Spleen (tissue), 11 donors: ENCODE results near the gene DOCK10. TPM values are rescaled to one million over a fixed set of nuclear protein-coding genes. Genes with fewer than 3 reads are reported as not detected.

Experiments used
- DNase-seq: peaks from one replicate; pipeline ENCODE4 v3.0.0-alpha.2; 2020
- H3K27ac ChIP-seq, 8 donors: fragments of 200-600 bp; sonication (generic) in 7 of 8; 1 replicate in 4 of 8; 2 replicates in 4 of 8; pipeline versions ENCODE4 v1.5.0 to v1.8.0; 2016 to 2021; ENCODE audit warnings: inconsistent platforms in 4 of 8, mild to moderate bottlenecking in 4 of 8, moderate library complexity in 1 of 8
- H3K27me3 ChIP-seq, 7 donors: fragments of 200-600 bp; sonication (generic) in 6 of 7; replicated peaks in 1 of 7; 1 replicate in 4 of 7; 2 replicates in 3 of 7; pipeline versions ENCODE4 v1.5.0 to v1.8.0; 2016 to 2021; ENCODE audit warnings: inconsistent platforms in 3 of 7, mild to moderate bottlenecking in 1 of 7
- H3K36me3 ChIP-seq, 6 donors: fragments of 200-600 bp; sonication (generic) in 5 of 6; 1 replicate in 4 of 6; 2 replicates in 2 of 6; pipeline versions ENCODE4 v1.5.0 to v1.8.0; 2016 to 2021; ENCODE audit warnings: inconsistent platforms in 2 of 6
- H3K4me1 ChIP-seq, 6 donors: fragments of 200-600 bp; sonication (generic) in 5 of 6; 1 replicate in 3 of 6; 2 replicates in 3 of 6; pipeline versions ENCODE4 v1.5.0 to v1.8.0; 2016 to 2021; ENCODE audit warnings: inconsistent platforms in 3 of 6
- H3K4me3 ChIP-seq, 8 donors: fragments of 200-600 bp; sonication (generic) in 7 of 8; 1 replicate in 4 of 8; 2 replicates in 4 of 8; pipeline versions ENCODE4 v1.5.0 to v1.8.0; 2016 to 2021; ENCODE audit warnings: inconsistent platforms in 4 of 8, mild to moderate bottlenecking in 4 of 8, moderate library complexity in 2 of 8
- H3K9me3 ChIP-seq, 8 donors: fragments of 200-600 bp; sonication (generic) in 7 of 8; 1 replicate in 4 of 8; 2 replicates in 4 of 8; pipeline versions ENCODE4 v1.5.0 to v1.8.0; 2016 to 2021; ENCODE audit warnings: inconsistent platforms in 4 of 8
- POLR2A ChIP-seq, 3 donors: fragments of 450-650 bp; IDR thresholded peaks; one replicate each; pipeline ENCODE4 v1.5.1; 2017; ENCODE audit warnings: antibody characterized with exemption in 3 of 3, mild to moderate bottlenecking in 1 of 3
- POLR2AphosphoS5 ChIP-seq, 3 donors: sonication (generic); formaldehyde crosslinking; IDR thresholded peaks; one replicate each; pipeline ENCODE4 v1.5.1; 2017; ENCODE audit warnings: antibody characterized with exemption in 3 of 3
- WGBS, 5 donors: extraction: QIAGEN DNeasy Blood & Tissue Kit in 3 of 5; methylation state at CpG; one replicate each; pipeline versions ENCODE4 v1.1.5 to v1.1.7; 2013 to 2018; 5-methylcytosine and 5-hydroxymethylcytosine counted together
- intact Hi-C: fragments of 100-400 bp; cut with DNase I; formaldehyde crosslinking; loops from one replicate; pipeline ENCODE4 v1.15.0; 2023; ENCODE audit warnings: low total_unique reads
- polyA plus RNA-seq, 3 donors: library from polyadenylated mRNA; stranded (reverse); fragments of 200-250 nt; gene quantifications; one replicate each; pipeline ENCODE4 v1.2.1, GENCODE V29; 2013
- total RNA-seq, 7 donors: library from RNA; depleted of rRNA in 3 of 7; stranded (reverse); fragments of >200 nt in 3 of 7; fragmentation: NEBNext Ultra II Directional in 4 of 7; extraction: Animal tissue kit (Norgen Biotek cat#: 25700) in 4 of 7; gene quantifications; one replicate each; pipeline versions ENCODE4 v1.1.0 to v1.2.1, GENCODE V29; 2016 to 2021
- TF ChIP-seq, protein P1 (sequence below), 11 experiments: fragments of 200-600 bp in 7 of 11; fragments of 450-650 bp in 4 of 11; sonication (generic) in 4 of 11; IDR thresholded peaks in 8 of 11; conservative IDR thresholded peaks in 3 of 11; 1 replicate in 7 of 11; 2 replicates in 4 of 11; pipeline versions ENCODE4 v1.4.0 to v1.8.0; 2016 to 2021; ENCODE audit warnings: antibody characterized with exemption in 11 of 11, inconsistent platforms in 4 of 11, mild to moderate bottlenecking in 1 of 11
- donor health status: healthy with polysubstance abuse.
- donor health status: DM: no; HTN: no; CAD: no; lungs with moderate emphysema.
- donor health status: DM: no; HTN: no; CAD: no.
- donor health status: Bipolar disorder and iron deficiency.
- donor health status: healthy.
- donor health status: DM: no; HTN: no; CAD: no.
- donor health status: DM: yes; HTN: yes; CAD: no.

Gene DOCK10
- total and polyA plus RNA-seq, 10 donors, result 12.5 to 203 (median 158) TPM

DNA sequence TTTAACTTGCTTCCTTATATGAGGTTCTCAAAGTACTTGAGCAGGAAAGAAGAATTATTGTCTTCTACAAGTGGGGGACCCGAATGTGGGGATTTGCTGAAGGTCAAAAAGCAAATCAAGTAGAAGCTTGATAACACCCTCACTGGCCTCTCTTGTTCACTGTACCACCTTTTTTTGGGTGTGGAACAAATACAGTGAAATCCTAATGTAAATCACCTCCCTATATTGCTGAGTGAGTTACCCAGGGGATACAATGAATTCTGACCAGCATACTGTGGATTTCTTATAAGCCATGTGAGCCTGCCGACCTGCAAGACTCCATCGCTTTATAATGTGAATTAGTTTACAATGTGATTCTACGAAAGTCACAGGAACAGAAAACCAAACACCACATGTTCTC lies 66.5 kb downstream of the DOCK10 start:
- TF ChIP-seq POLR2A (IDR thresholded peaks at IDR 0.05) (no peak), POLR2AphosphoS5 (IDR thresholded peaks at IDR 0.05) (no peak)
- TF ChIP-seq, protein P1, sequence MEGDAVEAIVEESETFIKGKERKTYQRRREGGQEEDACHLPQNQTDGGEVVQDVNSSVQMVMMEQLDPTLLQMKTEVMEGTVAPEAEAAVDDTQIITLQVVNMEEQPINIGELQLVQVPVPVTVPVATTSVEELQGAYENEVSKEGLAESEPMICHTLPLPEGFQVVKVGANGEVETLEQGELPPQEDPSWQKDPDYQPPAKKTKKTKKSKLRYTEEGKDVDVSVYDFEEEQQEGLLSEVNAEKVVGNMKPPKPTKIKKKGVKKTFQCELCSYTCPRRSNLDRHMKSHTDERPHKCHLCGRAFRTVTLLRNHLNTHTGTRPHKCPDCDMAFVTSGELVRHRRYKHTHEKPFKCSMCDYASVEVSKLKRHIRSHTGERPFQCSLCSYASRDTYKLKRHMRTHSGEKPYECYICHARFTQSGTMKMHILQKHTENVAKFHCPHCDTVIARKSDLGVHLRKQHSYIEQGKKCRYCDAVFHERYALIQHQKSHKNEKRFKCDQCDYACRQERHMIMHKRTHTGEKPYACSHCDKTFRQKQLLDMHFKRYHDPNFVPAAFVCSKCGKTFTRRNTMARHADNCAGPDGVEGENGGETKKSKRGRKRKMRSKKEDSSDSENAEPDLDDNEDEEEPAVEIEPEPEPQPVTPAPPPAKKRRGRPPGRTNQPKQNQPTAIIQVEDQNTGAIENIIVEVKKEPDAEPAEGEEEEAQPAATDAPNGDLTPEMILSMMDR (IDR thresholded peaks at IDR 0.05 in 8 of 11, conservative IDR thresholded peaks at IDR 0.05 in 3 of 11), result no peak
- Histone ChIP-seq H3K9me3 (no peaks in the 10 kb centered on the region), H3K27ac (peak overlapping the region in 1 of 8 donors; percentile 61), H3K36me3 (no peaks in the 10 kb centered on the region), H3K4me3 (no peak overlapping the region), H3K27me3 (no peaks in the 10 kb centered on the region), H3K4me1 (peaks cover 8 to 77% (median 53%) of the 10 kb centered on the region in 6 donors)
- WGBS, 5 donors, result 66 to 90% (median 83%) methylated on average over 4 of the region's 4 CpGs
- intact Hi-C loops, result no loop called here
- no peak for DNase-seq

DNA sequence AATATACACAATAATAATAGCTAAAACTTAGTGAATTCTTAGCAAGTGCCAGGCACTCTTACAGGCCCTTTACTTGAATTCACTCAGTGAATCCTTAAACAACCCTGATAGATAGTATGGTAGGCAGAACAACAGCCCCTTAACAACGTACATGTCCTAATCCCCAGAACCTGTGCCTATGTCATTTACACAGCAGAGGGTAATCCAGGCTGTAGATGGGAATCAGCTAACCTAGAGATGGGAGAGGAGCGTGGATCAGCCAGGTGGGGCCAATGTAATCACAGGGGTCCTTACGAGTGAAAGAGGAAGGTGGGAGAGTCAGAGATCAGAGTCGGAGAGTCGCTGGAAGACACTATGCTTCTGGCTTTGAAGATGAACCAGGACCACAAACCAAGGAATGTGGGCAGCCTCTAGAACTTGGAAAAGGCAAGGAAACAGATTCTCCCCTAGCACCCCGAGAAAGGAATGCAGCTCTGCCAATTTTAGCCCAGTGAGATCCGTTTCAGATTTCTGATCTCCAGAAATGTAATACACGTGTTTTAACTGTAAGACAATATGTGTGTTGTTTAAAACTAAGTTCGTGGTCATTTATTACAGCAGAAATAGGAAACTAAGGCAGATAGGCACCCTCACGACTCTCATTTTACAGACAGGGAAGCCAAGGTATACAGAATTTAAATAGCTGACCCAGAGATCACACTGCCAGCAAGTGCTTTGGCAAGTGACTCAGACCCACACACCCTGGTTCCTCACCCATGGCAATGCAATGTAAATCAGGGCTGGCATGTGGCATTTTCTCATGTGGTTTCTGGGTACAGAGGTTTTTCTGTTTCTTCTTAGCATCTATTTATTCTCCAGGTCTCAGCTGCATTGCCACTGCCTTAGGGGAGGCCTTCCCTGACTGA lies 68.9 kb downstream of the DOCK10 start:
- no peaks in the 10 kb centered on the region for H3K27me3 ChIP-seq
- H3K27ac ChIP-seq, result peak overlapping the region; percentile 21 to 82 (median 72)
- DNase-seq, result no peak
- H3K4me1 ChIP-seq, result peaks cover 10 to 98% (median 72%) of the 10 kb centered on the region in 6 donors
- WGBS, 5 donors, result 74 to 83% (median 75%) methylated on average over 10 of the region's 10 CpGs
- TF ChIP-seq POLR2AphosphoS5 (IDR thresholded peaks at IDR 0.05), result peak in 1 of 3 donors; percentile 38
- no peak for TF ChIP-seq POLR2A (IDR thresholded peaks at IDR 0.05)
- H3K4me3 ChIP-seq, result no peak overlapping the region
- intact Hi-C loops, result no loop called here
- H3K9me3 ChIP-seq, result no peaks in the 10 kb centered on the region
- H3K36me3 ChIP-seq, result no peaks in the 10 kb centered on the region

DNA sequence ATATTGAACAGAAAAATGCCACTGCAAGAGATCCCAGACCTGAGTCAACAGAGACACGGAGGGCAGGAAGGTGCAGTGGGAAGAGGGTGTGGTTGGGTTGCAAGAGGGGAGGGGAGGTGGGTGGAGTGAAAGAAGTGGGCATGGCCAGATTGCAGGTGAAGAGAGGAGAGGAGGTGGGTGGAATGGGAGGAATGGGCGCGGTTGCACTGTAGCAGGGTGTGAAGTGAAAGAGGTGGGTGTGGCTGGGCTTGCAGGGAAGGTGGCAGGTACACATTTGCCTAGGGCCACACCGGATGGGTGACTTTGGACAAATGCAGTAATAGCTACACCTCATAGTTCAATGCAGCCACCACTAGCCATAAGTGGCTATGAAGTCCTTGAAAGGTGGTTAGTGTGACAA lies 71.1 kb downstream of the DOCK10 start:
- H3K4me1 ChIP-seq, result peaks cover 10 to 85% (median 63%) of the 10 kb centered on the region in 6 donors
- no peaks in the 10 kb centered on the region for H3K27me3 ChIP-seq
- no peak for DNase-seq
- no peaks in the 10 kb centered on the region for H3K36me3 ChIP-seq
- no peak overlapping the region for H3K4me3 ChIP-seq
- TF ChIP-seq POLR2A (IDR thresholded peaks at IDR 0.05), result no peak
- TF ChIP-seq POLR2AphosphoS5 (IDR thresholded peaks at IDR 0.05), result peak in 2 of 3 donors; percentile 25 to 50
- 54 to 67% (median 66%) methylated on average over 4 of the region's 4 CpGs for WGBS, 5 donors
- intact Hi-C loops, result no loop called here
- H3K9me3 ChIP-seq, result no peaks in the 10 kb centered on the region
- H3K27ac ChIP-seq, result peak overlapping the region in 5 of 8 donors; percentile 5 to 82 (median 71)

DNA sequence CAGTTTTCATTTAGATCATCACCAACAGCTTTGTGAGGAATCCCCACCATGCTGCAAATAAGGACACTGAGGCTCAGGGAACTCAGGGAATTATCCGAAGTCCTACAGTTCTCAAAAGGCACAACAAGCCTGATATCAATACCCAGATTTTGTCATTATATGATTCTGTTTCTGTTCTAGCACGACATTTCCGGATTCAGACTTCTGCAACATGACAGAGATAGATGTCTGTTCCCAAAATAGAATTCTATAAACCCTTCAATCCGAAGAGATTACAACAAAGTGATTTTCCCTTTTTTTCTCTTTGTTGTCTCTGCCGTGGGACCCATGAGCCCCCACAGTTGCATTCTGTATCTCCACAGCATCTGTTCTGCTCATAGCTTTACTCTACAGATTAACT lies 72.0 kb downstream of the DOCK10 start:
- no peak for DNase-seq
- intact Hi-C loops, result no loop called here
- Histone ChIP-seq H3K27me3 (no peaks in the 10 kb centered on the region), H3K4me1 (peaks cover 10 to 76% (median 56%) of the 10 kb centered on the region in 6 donors), H3K4me3 (no peak overlapping the region), H3K9me3 (no peaks in the 10 kb centered on the region), H3K36me3 (no peaks in the 10 kb centered on the region), H3K27ac (peak overlapping the region; percentile 5 to 82 (median 58))
- TF ChIP-seq POLR2A (IDR thresholded peaks at IDR 0.05) (no peak), POLR2AphosphoS5 (IDR thresholded peaks at IDR 0.05) (no peak)
- TF ChIP-seq, protein P1 (IDR thresholded peaks at IDR 0.05 in 8 of 11, conservative IDR thresholded peaks at IDR 0.05 in 3 of 11), result no peak
- WGBS, 5 donors, result 51 to 64% (median 55%) methylated on average over 5 of the region's 5 CpGs

DNA sequence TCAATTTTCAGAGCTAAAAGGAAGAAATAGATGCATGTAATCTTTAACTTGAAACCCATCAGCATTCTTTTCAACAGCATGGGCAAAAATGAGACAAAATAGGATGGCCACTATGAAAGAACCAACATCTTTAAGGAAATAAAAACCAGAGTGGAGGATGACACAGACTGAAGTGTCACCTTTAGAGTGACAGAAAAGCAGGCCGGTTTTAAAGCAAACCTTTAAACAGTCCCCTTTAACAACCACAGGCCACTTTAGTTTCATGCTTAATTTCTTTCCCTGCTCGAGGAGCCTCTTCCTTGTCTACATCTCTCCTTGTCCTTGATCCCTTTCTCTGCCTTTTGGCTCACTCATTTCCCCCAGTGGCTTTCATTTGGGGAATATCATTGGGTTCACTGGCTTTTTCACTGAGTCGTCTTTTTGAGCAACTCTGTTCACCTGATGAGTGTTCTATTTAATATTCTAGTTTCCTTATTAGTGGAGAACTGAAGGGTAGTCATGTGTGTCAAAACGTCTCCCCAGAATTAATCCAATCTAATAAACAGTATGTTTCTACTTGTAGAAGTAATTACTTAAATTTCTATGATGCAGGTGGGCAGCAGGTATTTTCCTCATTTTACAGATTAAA lies 72.5 kb downstream of the DOCK10 start:
- H3K4me3 ChIP-seq, result no peak overlapping the region
- peak overlapping the region; percentile 5 to 82 (median 58) for H3K27ac ChIP-seq
- no peak for TF ChIP-seq POLR2A (IDR thresholded peaks at IDR 0.05)
- TF ChIP-seq, protein P1 (IDR thresholded peaks at IDR 0.05 in 8 of 11, conservative IDR thresholded peaks at IDR 0.05 in 3 of 11), result no peak
- no peak for TF ChIP-seq POLR2AphosphoS5 (IDR thresholded peaks at IDR 0.05)
- peaks cover 10 to 72% (median 56%) of the 10 kb centered on the region in 6 donors for H3K4me1 ChIP-seq
- H3K36me3 ChIP-seq, result no peaks in the 10 kb centered on the region
- DNase-seq, result no peak
- intact Hi-C loops, result no loop called here
- WGBS, 5 donors, result 51 to 61% (median 57%) methylated on average over 4 of the region's 4 CpGs
- no peaks in the 10 kb centered on the region for H3K9me3 ChIP-seq
- H3K27me3 ChIP-seq, result no peaks in the 10 kb centered on the region
